Measurements from ENCODE around the gene PAMR1. TPM values are rescaled to one million over a fixed set of nuclear protein-coding genes. Genes with fewer than 3 reads are reported as not detected.

The PAMR1 gene
- total and polyA plus RNA-seq, 2 of the 8 experiments (the other 6 are each of a cell fraction or from before 2014, with no cell fraction given), result 3.0 to 6.9 TPM

DNA sequence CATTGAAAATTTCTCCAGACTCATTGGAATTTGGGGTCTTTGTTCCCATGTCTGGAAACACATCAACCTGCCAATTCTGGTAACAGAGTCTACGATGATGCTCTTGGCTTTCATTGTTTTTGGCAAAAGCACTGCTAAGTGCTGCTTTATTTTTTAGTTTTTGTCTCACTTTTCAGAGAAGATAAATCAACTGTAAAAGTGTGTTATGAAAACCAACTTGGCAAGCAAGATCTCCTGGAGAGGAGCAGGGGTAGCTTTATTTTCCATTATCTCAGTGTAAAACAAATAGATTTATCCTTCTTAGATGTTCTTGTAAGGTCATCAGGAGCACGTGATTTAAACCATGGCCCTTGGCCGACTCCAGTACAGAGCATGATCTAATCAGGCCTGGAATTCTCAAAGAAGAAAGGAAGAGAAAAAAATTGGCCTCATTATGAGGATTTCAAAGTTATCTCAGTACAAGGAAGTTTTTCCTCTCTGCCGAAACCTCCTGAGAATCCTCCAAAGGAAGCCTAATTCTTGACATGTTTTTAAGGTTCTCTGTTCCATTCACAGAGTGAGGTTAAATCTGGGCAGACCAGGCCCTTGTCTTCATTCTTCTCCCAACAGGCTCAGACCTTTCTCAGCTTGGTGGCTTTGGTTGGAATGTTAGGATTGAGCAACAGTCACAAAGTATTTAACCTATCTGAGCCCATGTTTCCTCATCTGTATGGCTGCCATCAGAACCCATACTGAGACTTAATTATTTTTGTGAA lies 16.4 kb upstream of the PAMR1 start:
- no peak for TF ChIP-seq SP2 (IDR thresholded peaks at IDR 0.05; ENCODE audit: low read length)
- Histone ChIP-seq H3K4me1 (replicated peaks in 1 of 4; ENCODE audit: control insufficient read depth in 3 of 4, insufficient read depth in 4 of 4, low read length in 3 of 4) (peaks cover 0 to 6% (median 2%) of the 10 kb centered on the region in 4 experiments; a peak in 3 of 7 replicates), H3K4me3 (ENCODE audit: extremely low read depth in 1 of 4, insufficient read depth in 2 of 4, low read depth in 3 of 4, low read length in 4 of 4) (no peak overlapping the region), H3K14ac (ENCODE audit: insufficient read length) (no peak overlapping the region), H3K79me1 (ENCODE audit: low read depth, low read length) (no peaks in the 10 kb centered on the region), H3K23ac (ENCODE audit: insufficient read length) (no peak overlapping the region), H3K4me2 (ENCODE audit: insufficient read depth in 1 of 2, low read depth in 2 of 2, low read length in 2 of 2) (no peak overlapping the region), H3K79me2 (ENCODE audit: control insufficient read depth in 1 of 2, insufficient read depth in 2 of 2, low read length in 2 of 2) (no peaks in the 10 kb centered on the region), H3K36me3 (ENCODE audit: control insufficient read depth in 2 of 4, insufficient read depth in 4 of 4, low read length in 3 of 4) (no peaks in the 10 kb centered on the region), H2BK120ac (replicated peaks; ENCODE audit: low read depth, low read length) (no peak overlapping the region), H3K4ac (replicated peaks; ENCODE audit: insufficient read length, low read depth, low read length) (no peak overlapping the region), H3K27me3 (replicated peaks in 1 of 4; ENCODE audit: control insufficient read depth in 3 of 4, extremely low read depth in 1 of 4, insufficient read depth in 3 of 4, low read length in 3 of 4) (no peaks in the 10 kb centered on the region; a peak in 2 of 7 replicates), H3K27ac (ENCODE audit: low read depth, low read length) (no peak overlapping the region), H4K91ac (replicated peaks; ENCODE audit: insufficient read length, low read length) (no peak overlapping the region), H3K18ac (ENCODE audit: extremely low read depth, low read length) (no peak overlapping the region), H2BK12ac (ENCODE audit: low read depth, low read length) (no peak overlapping the region), H4K8ac (ENCODE audit: extremely low read depth, insufficient read depth, low read length) (no peak overlapping the region), H2BK5ac (ENCODE audit: low read depth, low read length) (no peak overlapping the region), H2AFZ (ENCODE audit: low read length) (no peak overlapping the region), H3K56ac (replicated peaks; ENCODE audit: insufficient read length, low read depth, low read length) (no peak overlapping the region), H2AK5ac (ENCODE audit: low read depth, low read length) (no peak overlapping the region), H2BK20ac (ENCODE audit: low read length) (no peak overlapping the region), H4K20me1 (replicated peaks in 1 of 2; ENCODE audit: control insufficient read depth in 1 of 2, insufficient read depth in 2 of 2, low read length in 2 of 2) (no peaks in the 10 kb centered on the region), H2BK15ac (ENCODE audit: low read length) (no peak overlapping the region), H3K9ac (replicated peaks in 1 of 4; ENCODE audit: extremely low read depth in 1 of 4, low read depth in 3 of 4, low read length in 3 of 4) (no peak overlapping the region), H4K5ac (ENCODE audit: insufficient read length, low read depth, low read length) (no peak overlapping the region), H3K23me2 (ENCODE audit: low read depth, low read length) (no peaks in the 10 kb centered on the region), H3K9me3 (ENCODE audit: insufficient read depth in 2 of 2, low read depth in 1 of 2, low read length in 1 of 2) (no peaks in the 10 kb centered on the region)
- DNase-seq (ENCODE audit: low read depth in 1 of 2, low spot score in 2 of 2), result no peak
- ChIA-PET POLR2A (ENCODE audit: partially characterized antibody) (no interaction called here), CTCF (ENCODE audit: partially characterized antibody) (interaction anchor here (1.5 to 2.1 kb wide), 2 partner anchors 16 to 280 kb away, joined by 4 read pairs; no protein-coding TSS in a partner anchor)
- FAIRE-seq, result no peak
- WGBS, 2 experiments (ENCODE audit: extremely low coverage in 1 of 2, insufficient coverage in 1 of 2, insufficient read length in 1 of 2, insufficient replicate concordance in 2 of 2, low coverage in 1 of 2, low lambda C conversion rate in 2 of 2, missing lambda C conversion rate in 1 of 2), result 82% methylated on average over 4 of the region's 4 CpGs; no CpG with 5 or more reads in 1 of the 2 experiments

All from H1 (cell line).